Lower lobe of right lung (tissue), 2 donors: ENCODE measurements around the gene PI4K2A. TPM values are rescaled to one million over a fixed set of nuclear protein-coding genes. Genes with fewer than 3 reads are reported as not detected.
"Not testable (repeated sequence)": the region's sequence is repeated elsewhere in the genome, so short reads cannot be mapped to it uniquely, and the experiment has no call there.

Experiments
- ATAC-seq, 2 donors: fragments of 200-7000 bp; cut with Tn5 transposase; one replicate each; pipeline ENCODE4 v1.9.1; 2020 to 2022; ENCODE audit warnings: mild to moderate bottlenecking in 2 of 2, moderate library complexity in 2 of 2
- DNase-seq: peaks from one replicate; pipeline ENCODE4 v3.0.0-alpha.2; 2020
- H3K27ac ChIP-seq: fragments of 200-600 bp; one replicate; pipeline ENCODE4 v1.8.0; 2022
- H3K27me3 ChIP-seq: fragments of 200-600 bp; one replicate; pipeline ENCODE4 v1.8.0; 2022; ENCODE audit warnings: low read depth
- H3K36me3 ChIP-seq: fragments of 200-600 bp; one replicate; pipeline ENCODE4 v1.8.0; 2022; ENCODE audit warnings: mild to moderate bottlenecking
- H3K4me1 ChIP-seq: fragments of 200-600 bp; one replicate; pipeline ENCODE4 v1.8.0; 2022
- H3K4me3 ChIP-seq: fragments of 200-600 bp; one replicate; pipeline ENCODE4 v1.8.0; 2022; ENCODE audit warnings: mild to moderate bottlenecking
- H3K9me3 ChIP-seq: fragments of 200-600 bp; one replicate; pipeline ENCODE4 v1.8.0; 2022
- CTCF ChIP-seq: fragments of 200-600 bp; IDR thresholded peaks from one replicate; pipeline ENCODE4 v1.8.0; 2022; ENCODE audit warnings: antibody characterized with exemption, mild to moderate bottlenecking
- intact Hi-C: fragments of 100-400 bp; cut with DNase I; formaldehyde crosslinking; loops from one replicate; pipeline ENCODE4 v1.11.0; 2022
- total RNA-seq: library from RNA; stranded (reverse); fragmentation: NEBNext Ultra II Directional; extraction: Animal tissue kit (Norgen Biotek cat#: 25700); gene quantifications from one replicate; pipeline ENCODE4 v1.2.1, GENCODE V29; 2021
- donor health status: DM: no; HTN: yes; CAD: no; lungs with severe emphysema.

The PI4K2A gene
- total RNA-seq, 1 donor from 2014 or later = 29.7 TPM

GRCh38 chr10:97632949-97633884 lies 7.3 kb upstream of the PI4K2A start, which contains the start of gene MORN4:
MORN4 (minus strand) TSS chr10:97633500; CDS start chr10:97619653, 13,847 bp downstream.
- intact Hi-C loops = no loop called here
- peak within 1 kb of the TSS; percentile 86 for H3K4me3 ChIP-seq
- no peaks in the 10 kb centered on the region for H3K27me3 ChIP-seq
- peak within 1 kb of the TSS; percentile 73 for H3K27ac ChIP-seq
- ATAC-seq = peak; percentile 99 to 100
- H3K9me3 ChIP-seq = no peaks in the 10 kb centered on the region
- TF ChIP-seq CTCF = no peak
- peak; percentile 95 for DNase-seq
- H3K36me3 ChIP-seq = no peaks in the 10 kb centered on the region
- peaks cover 5% of the 10 kb centered on the region for H3K4me1 ChIP-seq

GRCh38 chr10:97633921-97634320 lies 6.5 kb upstream of the PI4K2A start:
- peak overlapping the region; percentile 86 for H3K4me3 ChIP-seq
- no peaks in the 10 kb centered on the region for H3K27me3 ChIP-seq
- H3K27ac ChIP-seq = peak overlapping the region; percentile 73
- DNase-seq (no peak), ATAC-seq (peak; percentile 57 to 66)
- intact Hi-C loops = no loop called here
- no peaks in the 10 kb centered on the region for H3K36me3 ChIP-seq
- H3K4me1 ChIP-seq = peaks cover 5% of the 10 kb centered on the region
- peak; percentile 21 for TF ChIP-seq CTCF
- no peaks in the 10 kb centered on the region for H3K9me3 ChIP-seq

- H3K4me1 ChIP-seq = peaks cover 5% of the 10 kb centered on the region
- ATAC-seq (no peak), DNase-seq (no peak)
- no peak overlapping the region for H3K4me3 ChIP-seq
- intact Hi-C loops = no loop called here
- H3K27ac ChIP-seq = no peak overlapping the region
- no peak for TF ChIP-seq CTCF
- H3K27me3 ChIP-seq = no peaks in the 10 kb centered on the region
- H3K36me3 ChIP-seq = no peaks in the 10 kb centered on the region
- H3K9me3 ChIP-seq = no peaks in the 10 kb centered on the region
Measured at GRCh38 chr10:97635577-97635976, 4.9 kb upstream of the PI4K2A start.

GRCh38 chr10:97639090-97639489 lies 1.4 kb upstream of the PI4K2A start:
- ATAC-seq, intact Hi-C loops, H3K27ac ChIP-seq, H3K36me3 ChIP-seq, DNase-seq, H3K4me3 ChIP-seq, H3K9me3 ChIP-seq, H3K27me3 ChIP-seq: not testable (repeated sequence)
- peaks cover 24% of the 10 kb centered on the region for H3K4me1 ChIP-seq

GRCh38 chr10:97640868-97641811 lies 669 bp downstream of the PI4K2A start:
- peak; percentile 66 to 67 for ATAC-seq
- no peaks in the 10 kb centered on the region for H3K27me3 ChIP-seq
- intact Hi-C loops = no loop called here
- peaks cover 13% of the 10 kb centered on the region for H3K36me3 ChIP-seq
- H3K27ac ChIP-seq = peak overlapping the region; percentile 88
- peak; percentile 67 for DNase-seq
- peaks cover 24% of the 10 kb centered on the region for H3K4me1 ChIP-seq
- H3K9me3 ChIP-seq = no peaks in the 10 kb centered on the region
- peak overlapping the region; percentile 82 for H3K4me3 ChIP-seq
- TF ChIP-seq CTCF = no peak

- H3K36me3 ChIP-seq = peaks cover 13% of the 10 kb centered on the region
- DNase-seq, ATAC-seq, H3K27me3 ChIP-seq, H3K9me3 ChIP-seq, H3K27ac ChIP-seq, intact Hi-C loops: not testable (repeated sequence)
- H3K4me3 ChIP-seq = peak overlapping the region; percentile 82
- H3K4me1 ChIP-seq = peaks cover 32% of the 10 kb centered on the region
Measured at GRCh38 chr10:97642471-97643159, 2.1 kb downstream of the PI4K2A start.
